HG02943 (cell line): ENCODE results near the gene ZNF550.
"Not testable (repeated sequence)": the region's sequence is repeated elsewhere in the genome, so short reads cannot be mapped to it uniquely, and the experiment has no call there.

Experiments
- ATAC-seq: cut with Tn5 transposase; IDR thresholded peaks from one replicate; pipeline ENCODE4 v1.9.1; 2021; ENCODE audit warnings: mild to moderate bottlenecking, low read depth, moderate library complexity; ENCODE audit not compliant: unreplicated experiment

The ZNF550 gene

DNA sequence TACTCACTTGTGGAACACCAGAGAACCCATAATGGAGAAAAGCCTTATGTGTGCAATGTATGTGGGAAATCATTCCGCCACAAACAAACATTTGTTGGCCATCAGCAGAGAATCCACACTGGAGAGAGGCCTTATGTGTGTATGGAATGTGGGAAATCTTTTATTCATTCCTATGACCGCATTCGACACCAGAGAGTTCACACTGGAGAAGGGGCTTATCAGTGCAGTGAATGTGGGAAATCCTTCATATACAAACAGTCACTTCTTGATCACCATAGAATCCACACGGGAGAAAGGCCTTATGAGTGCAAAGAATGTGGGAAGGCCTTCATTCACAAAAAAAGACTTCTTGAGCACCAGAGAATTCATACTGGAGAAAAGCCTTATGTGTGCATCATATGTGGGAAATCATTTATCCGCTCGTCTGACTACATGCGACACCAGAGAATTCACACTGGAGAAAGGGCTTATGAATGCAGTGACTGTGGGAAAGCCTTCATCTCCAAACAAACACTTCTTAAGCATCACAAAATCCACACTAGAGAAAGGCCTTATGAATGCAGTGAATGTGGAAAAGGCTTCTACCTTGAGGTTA is 21.6 kb downstream of the ZNF550 start:
- no peak for ATAC-seq

DNA sequence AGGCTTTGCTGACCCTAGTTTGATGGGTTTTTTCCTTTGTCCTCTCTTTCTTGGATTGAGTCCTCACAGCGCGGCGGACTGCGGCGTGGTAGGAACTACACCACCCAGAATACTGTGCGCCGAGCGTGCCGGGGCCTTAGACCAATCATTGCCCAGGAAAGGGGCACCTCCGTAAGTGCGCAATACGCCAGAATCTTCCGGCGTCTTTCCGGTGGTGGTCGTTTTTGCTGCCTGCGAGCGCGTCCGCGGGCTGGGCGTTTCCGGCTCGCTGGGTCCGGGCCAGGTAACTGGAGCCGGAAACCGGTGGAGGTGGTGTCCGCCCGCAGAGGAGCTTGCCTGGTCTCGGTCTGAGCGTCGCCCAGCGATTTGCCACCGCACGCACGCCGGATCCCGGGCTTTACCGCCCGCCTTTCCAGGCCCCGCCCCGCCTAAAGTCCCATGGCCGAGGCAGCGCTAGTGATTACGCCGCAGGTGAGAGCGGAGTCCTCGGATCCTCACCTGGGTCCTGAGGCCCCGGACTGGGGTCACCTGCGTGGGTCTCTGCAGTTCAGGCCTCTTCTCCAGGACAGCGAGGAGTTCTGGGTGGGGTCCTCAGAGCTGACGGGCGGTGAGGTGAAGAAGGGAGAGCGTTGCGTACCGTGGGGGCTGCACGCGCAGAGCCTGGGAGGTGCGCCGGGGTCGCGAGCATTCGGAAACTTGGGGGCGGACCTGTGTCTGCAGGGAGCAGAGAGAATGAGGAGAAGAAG is 32.4 kb downstream of the ZNF550 start, which contains the start of gene ZNF549:
Gene ZNF549 (plus strand): TSS at position 221 of the 746 bp plus-strand sequence. CDS start 218 bp downstream, at position 439.
- peak; percentile 97 for ATAC-seq

DNA sequence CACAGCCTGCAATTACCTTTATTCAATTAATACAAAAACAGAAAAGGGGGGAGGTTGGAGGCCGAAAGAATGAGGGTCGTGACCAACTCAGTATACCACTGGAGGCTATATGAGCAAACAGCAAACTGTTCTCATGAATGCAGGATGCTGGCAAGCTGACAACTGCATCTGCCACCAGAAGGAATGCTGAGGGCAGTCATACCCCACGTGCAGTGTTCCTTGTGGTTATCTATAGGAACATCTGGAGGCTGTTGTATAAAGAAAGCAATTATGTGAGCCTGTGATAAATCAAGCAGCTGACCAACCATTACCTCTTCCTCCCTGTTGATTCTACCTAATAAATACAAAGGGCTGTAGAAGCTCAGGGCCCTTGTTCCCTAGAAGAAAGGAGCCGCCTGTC is 41.6 kb downstream of the ZNF550 start:
- ATAC-seq = not testable (repeated sequence)

DNA sequence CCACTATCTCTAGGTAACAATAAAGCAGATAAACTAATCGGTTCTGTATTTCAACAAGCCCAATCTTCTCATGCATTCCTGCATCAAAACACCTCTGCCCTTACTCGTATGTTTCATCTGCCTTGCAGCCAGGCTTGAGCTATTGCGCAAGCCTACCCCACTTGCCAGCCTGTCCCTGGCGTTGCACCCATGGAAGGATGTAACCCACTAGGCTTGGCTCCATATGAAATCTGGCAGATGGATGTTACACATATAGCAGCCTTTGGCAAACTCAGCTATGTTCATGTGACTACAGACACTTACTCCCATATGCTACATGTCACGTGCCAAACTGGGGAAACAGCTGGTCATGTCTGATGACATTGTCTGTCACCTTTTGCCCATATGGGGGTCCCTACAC is 44.4 kb downstream of the ZNF550 start:
- no peak for ATAC-seq

DNA sequence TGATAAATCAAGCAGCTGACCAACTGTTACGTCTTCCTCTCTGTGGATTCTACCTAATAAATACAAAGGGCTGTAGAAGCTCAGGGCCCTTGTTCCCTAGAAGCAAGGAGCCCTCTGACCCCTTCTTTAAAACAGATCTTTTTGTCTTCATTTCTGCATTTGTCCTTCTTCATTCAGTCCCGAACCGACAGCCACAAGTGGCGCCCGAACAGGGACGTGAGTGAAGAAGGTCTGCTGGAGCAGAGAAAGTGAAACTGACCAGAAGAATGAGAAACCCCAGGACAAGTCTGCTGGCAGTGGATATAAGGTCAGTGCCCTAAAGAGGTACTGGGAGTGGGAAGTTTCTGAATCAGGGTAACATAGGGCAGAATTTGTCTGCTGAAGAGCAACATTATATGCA is 46.8 kb downstream of the ZNF550 start:
- ATAC-seq = no peak

DNA sequence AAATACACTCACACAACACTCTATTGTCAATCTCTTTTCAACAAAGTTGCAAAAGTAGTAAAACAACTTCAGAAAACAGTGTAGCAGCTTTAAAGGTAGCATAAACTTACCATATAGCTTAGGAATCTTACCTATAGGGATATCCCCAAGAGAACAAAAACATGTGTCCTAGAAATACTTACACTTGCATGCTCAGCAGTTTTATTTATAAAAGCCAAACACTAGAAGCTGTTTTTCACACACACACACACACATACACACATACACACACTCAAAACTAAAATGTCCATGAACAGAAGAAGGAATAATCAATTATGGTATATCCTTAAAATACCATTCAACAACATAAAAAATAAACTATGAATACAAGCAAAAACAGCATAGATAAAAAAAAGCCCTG is 48.2 kb downstream of the ZNF550 start:
- no peak for ATAC-seq

DNA sequence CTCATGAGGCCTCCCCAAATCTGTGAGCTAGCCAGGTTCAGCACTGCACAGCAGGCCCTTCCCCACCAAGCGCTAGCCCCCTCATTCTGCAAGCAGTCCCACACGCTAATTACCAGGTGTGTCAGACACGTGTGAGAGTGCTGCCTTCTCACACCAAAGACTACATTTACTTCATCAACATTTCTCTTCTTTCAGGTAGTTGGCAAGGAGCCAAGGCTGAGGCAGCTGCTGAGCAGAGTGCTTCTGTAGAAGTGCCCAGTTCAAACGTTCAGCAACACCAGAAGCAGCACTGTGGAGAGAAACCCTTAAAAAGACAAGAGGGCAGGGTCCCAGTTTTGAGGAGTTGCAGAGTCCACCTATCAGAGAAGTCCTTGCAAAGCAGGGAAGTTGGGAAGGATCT is 53.5 kb downstream of the ZNF550 start:
- ATAC-seq = no peak

DNA sequence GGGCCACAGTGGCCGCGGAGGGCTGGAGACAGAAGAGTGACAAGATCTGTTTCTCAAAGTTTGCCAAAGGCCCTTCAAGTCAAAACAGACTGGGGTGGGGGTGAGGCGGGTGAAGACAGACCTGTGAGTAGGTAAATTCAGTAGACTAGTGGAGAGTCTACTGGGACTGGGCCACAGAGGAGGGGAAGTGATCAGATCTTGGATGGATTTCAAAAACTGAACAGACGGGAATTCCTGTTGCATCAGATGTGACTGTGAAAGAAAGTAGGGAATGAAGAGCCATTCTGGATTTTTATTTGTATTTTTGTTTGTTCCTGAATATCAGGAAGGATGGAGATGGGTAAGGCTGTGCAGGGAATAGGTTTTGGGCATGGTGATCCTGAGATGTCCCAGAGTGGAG is 59.3 kb downstream of the ZNF550 start:
- ATAC-seq = not testable (repeated sequence)

DNA sequence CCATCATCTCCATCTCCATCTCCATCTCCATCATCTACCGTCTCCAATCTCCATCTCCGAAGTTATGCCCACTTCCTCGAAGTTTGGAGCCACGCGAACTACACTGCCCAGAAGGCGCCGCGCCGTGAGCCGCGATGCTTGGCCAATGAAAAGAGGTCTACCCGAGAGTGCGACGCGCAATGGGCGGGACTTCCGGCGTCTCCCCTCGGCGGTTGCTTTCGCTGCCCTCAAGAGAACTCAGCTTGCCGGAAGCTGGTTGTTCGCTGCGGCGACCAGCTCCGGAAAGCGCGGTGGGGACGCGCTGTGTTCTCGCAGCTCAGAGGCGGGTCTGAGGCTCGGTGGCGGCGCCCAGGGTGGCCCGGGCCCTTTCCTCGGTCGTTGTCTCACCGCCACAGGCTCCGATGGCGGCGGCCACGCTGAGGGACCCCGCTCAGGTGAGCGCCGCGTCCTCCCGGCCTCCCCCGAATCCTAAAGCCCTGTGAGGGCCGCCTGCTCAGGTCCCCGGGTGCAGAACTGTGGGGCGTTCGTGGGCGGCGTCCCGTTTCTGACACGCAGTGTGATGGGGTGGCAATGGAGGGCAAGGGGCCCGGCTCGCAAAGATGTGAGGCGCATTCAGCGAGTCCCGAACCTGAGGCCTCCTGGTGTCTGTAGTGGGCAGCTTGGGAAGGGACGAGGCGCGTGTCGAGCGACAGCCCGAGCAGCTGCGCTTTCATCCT is 59.8 kb downstream of the ZNF550 start, which contains the start of gene ZNF773:
Gene ZNF773 (plus strand): TSS at position 259 of the 716 bp plus-strand sequence. CDS start 143 bp downstream, at position 402.
- peak; percentile 96 for ATAC-seq

DNA sequence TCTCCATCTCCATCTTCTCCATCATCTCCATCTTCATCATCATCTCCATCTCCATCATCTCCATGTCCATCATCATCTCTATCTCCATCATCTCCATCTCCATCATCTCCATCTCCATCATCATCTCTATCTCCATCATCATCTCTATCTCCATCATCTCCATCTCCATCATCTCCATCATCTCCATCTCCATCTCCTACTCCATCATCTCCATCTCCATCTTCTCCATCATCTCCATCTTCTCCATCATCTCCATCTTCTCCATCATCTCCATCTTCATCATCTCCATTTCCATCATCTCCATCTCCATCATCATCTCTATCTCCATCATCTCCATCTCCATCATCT is 60.4 kb downstream of the ZNF550 start:
- not testable (repeated sequence) for ATAC-seq

DNA sequence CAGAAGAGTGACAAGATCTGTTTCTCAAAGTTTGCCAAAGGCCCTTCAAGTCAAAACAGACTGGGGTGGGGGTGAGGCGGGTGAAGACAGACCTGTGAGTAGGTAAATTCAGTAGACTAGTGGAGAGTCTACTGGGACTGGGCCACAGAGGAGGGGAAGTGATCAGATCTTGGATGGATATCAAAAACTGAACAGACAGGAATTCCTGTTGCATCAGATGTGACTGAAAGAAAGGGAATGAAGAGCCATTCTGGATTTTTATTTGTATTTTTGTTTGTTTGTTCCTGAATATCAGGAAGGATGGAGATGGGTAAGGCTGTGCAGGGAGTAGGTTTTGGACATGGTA is 71.4 kb downstream of the ZNF550 start:
- not testable (repeated sequence) for ATAC-seq

DNA sequence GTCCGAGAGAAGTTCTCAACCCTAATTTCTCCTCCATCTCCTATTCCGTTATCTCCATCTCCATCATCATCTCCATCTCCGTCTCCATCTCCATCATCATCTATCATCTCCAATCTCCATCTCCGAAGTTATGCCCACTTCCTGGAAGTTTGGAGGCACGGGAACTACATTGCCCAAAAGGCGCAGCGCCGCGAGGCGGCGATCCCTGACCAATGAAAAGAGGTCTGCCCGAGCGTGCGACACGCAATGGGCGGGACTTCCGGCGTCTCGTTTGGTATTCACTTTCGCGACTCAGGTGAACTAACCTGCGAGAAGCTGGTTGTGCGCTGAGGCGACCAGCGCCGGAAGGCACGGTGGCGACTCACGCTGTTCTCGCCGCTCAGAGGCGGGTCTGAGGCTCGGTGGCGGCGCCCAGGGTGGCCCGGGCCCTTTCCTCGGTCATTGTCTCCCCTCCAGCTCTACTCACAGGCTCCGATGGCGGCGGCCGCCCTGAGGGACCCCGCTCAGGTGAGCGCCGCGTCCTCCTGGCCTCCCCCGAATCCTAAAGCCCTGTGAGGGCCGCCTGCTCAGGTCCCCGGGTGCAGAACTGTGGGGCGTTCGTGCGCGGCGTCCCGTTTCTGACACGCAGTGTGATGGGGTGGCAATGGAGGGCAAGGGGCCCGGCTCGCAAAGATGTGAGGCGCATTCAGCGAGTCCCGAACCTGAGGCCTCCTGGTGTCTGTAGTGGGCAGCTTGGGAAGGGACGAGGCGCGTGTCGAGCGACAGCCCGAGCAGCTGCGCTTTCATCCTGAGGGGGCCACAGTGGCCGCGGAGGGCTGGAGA is 72.0 kb downstream of the ZNF550 start, which contains the start of gene ZNF419:
Gene ZNF419 (plus strand): TSS at position 274 of the 822 bp plus-strand sequence. CDS start 201 bp downstream, at position 475.
- not testable (repeated sequence) for ATAC-seq
